ENCODE measurements around the gene EDEM2. TPM values are rescaled to one million over a fixed set of nuclear protein-coding genes. Genes with fewer than 3 reads are reported as not detected.

Gene EDEM2
- total and polyA plus RNA-seq, 2 of the 13 experiments (the other 11 are each of a cell fraction or from before 2014, with no cell fraction given), result 33.1 to 46.9 TPM

GRCh38 chr20:35146920-35147574 lies at the start of gene EDEM2 (continued):
- TF ChIP-seq TERF1 (CRISPR knock-in tag; IDR thresholded peaks at IDR 0.05) (no peak), SOX13 (IDR thresholded peaks at IDR 0.05) (peak; percentile 11; the same call in 1 of the 2 replicates), SOX13 (CRISPR knock-in tag; conservative IDR thresholded peaks at IDR 0.05 in 1 of 2, IDR thresholded peaks at IDR 0.05 in 1 of 2) (peak in 1 of 2 experiments; percentile 55; a peak in 2 of 4 replicates), ZHX1 (CRISPR knock-in tag; IDR thresholded peaks at IDR 0.05; ENCODE audit: low read depth) (peak; percentile 92), ZNF549 (CRISPR knock-in tag; IDR thresholded peaks at IDR 0.05) (no peak), ZNF841 (CRISPR knock-in tag; IDR thresholded peaks at IDR 0.05; ENCODE audit: borderline replicate concordance) (peak; percentile 92; the same call in 1 of the 2 replicates), ZNF142 (CRISPR knock-in tag; IDR thresholded peaks at IDR 0.05) (peak; percentile 27; the same call in 1 of the 2 replicates), ZNF564 (CRISPR knock-in tag; IDR thresholded peaks at IDR 0.05) (no peak; the same call in 1 of the 2 replicates), LCORL (IDR thresholded peaks at IDR 0.05) (no peak), LCORL (CRISPR knock-in tag; IDR thresholded peaks at IDR 0.05) (peak; percentile 93), ZNF576 (CRISPR knock-in tag; IDR thresholded peaks at IDR 0.05) (peak; percentile 85), ZNF652 (CRISPR knock-in tag; IDR thresholded peaks at IDR 0.05; ENCODE audit: borderline replicate concordance, low read depth) (peak; percentile 36; the same call in 1 of the 2 replicates), CBX2 (IDR thresholded peaks at IDR 0.05; ENCODE audit: low read depth, low read length) (no peak), CBX2 (CRISPR knock-in tag; IDR thresholded peaks at IDR 0.05; ENCODE audit: low read depth) (no peak)
- TF ChIP-seq, protein P1, sequence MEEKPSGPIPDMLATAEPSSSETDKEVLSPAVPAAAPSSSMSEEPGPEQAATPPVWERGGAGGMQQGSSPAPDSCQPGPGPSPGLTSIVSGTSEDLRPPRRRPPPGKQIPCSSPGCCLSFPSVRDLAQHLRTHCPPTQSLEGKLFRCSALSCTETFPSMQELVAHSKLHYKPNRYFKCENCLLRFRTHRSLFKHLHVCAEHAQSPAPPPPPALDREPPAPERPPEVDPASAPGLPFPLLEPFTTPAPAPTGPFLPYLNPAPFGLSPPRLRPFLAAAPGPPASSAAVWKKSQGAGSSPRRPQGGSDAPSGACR (CRISPR knock-in tag; IDR thresholded peaks at IDR 0.05), result no peak
- TF ChIP-seq, protein P2, sequence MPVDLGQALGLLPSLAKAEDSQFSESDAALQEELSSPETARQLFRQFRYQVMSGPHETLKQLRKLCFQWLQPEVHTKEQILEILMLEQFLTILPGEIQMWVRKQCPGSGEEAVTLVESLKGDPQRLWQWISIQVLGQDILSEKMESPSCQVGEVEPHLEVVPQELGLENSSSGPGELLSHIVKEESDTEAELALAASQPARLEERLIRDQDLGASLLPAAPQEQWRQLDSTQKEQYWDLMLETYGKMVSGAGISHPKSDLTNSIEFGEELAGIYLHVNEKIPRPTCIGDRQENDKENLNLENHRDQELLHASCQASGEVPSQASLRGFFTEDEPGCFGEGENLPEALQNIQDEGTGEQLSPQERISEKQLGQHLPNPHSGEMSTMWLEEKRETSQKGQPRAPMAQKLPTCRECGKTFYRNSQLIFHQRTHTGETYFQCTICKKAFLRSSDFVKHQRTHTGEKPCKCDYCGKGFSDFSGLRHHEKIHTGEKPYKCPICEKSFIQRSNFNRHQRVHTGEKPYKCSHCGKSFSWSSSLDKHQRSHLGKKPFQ (CRISPR knock-in tag; IDR thresholded peaks at IDR 0.05; ENCODE audit: insufficient replicate concordance), result no peak

All from HepG2 (cell line).